ENCODE measurements around the gene POM121C.
"Not testable (repeated sequence)": the region's sequence is repeated elsewhere in the genome, so short reads cannot be mapped to it uniquely, and the experiment has no call there.

Gene POM121C

DNA sequence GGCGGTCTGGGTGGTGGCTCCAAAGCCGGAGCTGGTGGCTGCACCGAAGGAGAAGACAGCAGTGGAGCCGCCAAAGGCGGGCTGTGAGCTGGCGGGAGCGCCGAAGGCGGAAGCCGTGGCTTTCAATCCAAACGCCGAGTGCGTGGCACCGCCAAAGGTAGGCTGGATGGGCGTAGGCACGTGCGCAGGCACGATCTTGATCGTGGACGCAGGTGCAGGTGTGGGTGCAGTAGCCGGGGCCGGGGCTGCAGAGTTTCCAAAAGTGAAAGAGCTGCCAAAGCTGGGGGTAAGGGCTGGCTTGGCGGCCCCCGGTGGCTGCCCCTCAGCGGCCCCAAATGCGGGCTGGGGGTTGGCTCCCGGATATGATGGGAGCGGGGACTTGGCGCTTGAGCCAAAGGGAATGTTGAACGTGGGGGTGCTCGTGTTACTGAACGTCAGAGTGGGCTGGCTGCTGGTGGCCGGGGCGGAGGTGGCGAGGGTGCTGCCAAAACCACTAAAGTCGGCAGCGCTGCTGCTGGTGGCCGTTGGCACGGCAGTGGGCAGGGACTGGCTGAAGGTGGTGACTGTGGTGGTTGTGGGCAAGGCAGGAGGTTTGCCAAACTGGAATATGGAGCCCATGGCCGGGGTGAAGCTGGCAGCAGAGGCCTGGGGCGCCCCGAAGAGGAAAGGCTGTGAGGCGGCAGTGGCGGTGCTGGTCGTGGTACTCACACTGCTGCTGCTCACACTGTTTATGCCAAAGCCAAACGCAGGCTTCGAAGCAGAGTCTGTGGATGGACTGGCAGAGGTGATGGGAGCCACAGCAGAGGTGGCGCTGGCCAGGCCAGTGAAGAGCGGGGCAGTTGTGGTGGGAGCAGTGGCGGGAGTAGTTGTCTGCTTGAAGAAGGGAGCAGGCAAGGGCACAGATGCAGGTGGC is 64.0 kb downstream of the POM121C start:
- not testable (repeated sequence) for DNase-seq

GRCh38 chr7:75420152-75420551 is 65.9 kb downstream of the POM121C start:
- DNase-seq: not testable (repeated sequence)

- not testable (repeated sequence) for DNase-seq
Measured at GRCh38 chr7:75419693-75420092, 66.4 kb downstream of the POM121C start.

GRCh38 chr7:75419210-75419609 is 66.9 kb downstream of the POM121C start:
- DNase-seq: not testable (repeated sequence)

DNA sequence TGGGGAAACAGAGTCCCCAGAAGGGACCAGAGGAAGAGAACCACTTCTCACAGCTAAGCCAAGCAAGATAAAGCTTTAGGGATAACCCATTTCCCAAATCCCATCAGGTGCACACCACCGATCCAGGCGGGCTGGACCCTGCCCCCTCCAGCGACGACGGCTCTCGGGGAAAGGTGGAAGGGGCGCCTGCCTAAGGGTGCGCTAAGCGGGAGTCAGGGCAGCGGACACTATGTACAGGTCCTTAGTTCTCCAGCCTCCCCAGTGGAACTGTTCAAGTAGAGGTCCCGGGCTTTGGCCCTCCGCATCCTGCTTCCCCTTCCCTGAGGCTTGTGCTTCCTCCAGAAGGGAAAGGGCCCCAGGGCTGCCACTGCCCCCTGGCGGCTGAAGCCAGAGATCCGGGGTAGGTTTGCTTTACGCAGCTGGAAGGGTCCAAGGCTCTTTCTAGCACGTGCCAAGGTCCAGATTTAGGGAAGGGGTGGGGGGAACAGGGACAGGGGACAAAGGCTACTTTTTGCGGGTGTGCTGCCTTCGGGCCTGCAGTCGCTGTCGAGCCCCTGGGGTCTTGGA is 67.7 kb downstream of the POM121C start:
- DNase-seq: not testable (repeated sequence)

- not testable (repeated sequence) for DNase-seq
Measured at GRCh38 chr7:75416787-75417186, 69.3 kb downstream of the POM121C start.

- DNase-seq: not testable (repeated sequence)
Measured at GRCh38 chr7:75415829-75416373, 70.2 kb downstream of the POM121C start.

DNA sequence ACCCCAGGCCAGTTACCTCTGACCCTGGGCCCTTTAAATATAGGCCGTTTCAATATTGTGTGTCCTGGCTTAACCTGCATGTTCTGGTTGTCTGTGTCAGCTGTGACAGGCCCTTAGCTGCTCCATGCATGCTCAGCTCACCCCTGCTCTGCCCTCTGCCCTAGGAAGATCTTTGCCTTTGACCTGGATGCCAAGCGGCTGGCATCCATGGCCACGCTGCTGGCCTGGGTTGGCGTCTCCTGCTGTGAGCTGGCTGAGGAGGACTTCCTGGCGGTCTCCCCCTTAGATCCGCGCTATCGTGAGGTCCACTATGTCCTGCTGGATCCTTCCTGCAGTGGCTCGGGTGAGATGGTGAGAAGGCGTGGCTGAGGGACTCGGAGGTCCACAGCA is 70.7 kb downstream of the POM121C start:
- DNase-seq: not testable (repeated sequence)

DNA sequence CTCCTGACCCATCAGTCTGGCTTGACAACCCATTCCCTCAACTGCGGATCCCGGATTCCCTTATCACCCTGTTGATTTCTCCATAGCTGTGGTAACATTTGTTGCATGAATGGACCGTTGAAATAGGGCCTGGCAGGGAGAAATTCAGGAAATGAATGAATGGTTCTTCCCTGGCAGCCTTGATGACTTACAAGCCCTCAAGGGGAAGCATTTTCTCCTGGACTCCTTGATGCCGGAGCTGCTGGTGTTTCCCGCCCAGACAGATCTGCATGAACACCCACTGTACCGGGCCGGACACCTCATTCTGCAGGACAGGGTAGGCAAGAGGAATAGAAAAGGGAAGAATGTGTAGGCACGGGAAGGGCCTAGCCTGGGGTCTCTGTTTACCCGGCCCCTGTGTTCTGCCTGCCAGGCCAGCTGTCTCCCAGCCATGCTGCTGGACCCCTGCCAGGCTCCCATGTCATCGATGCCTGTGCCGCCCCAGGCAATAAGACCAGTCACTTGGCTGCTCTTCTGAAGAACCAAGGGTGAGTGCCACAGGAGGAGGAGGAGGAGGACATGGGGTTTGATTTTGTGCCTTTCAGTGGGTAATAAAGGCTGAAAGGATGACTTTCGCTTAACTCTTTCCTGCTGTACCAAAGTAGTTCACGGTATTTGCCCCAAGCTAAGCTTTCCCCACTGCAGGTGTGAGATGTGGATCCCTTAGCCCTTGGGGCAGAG is 71.2 kb downstream of the POM121C start:
- not testable (repeated sequence) for DNase-seq

- DNase-seq: not testable (repeated sequence)
Measured at GRCh38 chr7:75414204-75414603, 71.9 kb downstream of the POM121C start.

- not testable (repeated sequence) for DNase-seq
Measured at GRCh38 chr7:75410823-75411173, 75.3 kb downstream of the POM121C start.

- DNase-seq: not testable (repeated sequence)
Measured at GRCh38 chr7:75409880-75410822, 75.9 kb downstream of the POM121C start.

- DNase-seq: not testable (repeated sequence)
Measured at GRCh38 chr7:75404663-75405062, 81.4 kb downstream of the POM121C start.

GRCh38 chr7:75403455-75404443 is 82.3 kb downstream of the POM121C start:
- DNase-seq: not testable (repeated sequence)

GRCh38 chr7:75400575-75400974 is 85.5 kb downstream of the POM121C start:
- DNase-seq: not testable (repeated sequence)

DNA sequence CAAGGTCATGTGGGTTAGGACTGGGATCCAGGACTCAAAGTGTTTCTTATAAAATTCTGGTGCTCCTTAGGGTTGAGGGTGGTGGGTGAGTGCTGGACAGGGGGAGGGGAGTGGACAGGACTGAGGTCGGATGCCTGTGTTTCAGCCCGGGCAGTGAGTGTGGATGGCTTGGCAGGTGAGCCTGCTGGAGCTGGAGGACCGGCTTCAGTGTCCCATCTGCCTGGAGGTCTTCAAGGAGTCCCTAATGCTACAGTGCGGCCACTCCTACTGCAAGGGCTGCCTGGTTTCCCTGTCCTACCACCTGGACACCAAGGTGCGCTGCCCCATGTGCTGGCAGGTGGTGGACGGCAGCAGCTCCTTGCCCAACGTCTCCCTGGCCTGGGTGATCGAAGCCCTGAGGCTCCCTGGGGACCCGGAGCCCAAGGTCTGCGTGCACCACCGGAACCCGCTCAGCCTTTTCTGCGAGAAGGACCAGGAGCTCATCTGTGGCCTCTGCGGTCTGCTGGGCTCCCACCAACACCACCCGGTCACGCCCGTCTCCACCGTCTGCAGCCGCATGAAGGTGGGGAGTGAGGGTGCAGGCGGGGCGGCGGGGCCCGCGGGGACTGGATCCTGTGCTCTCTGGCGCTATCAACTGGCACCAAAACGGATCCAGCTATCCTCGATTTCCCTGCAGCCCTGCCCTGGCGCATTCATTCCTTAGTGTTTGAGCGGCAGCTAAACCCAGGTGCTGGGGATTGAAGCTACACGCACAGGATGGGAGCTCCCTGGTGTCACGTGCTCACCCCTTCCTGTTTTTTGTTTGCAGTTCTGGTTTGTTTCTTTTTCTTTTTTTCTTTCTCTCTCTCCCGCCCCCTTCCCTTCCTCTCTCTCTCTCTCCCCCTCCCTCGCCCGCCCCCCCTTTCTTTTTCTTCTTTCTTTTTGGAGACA is 87.1 kb downstream of the POM121C start:
- not testable (repeated sequence) for DNase-seq

DNA sequence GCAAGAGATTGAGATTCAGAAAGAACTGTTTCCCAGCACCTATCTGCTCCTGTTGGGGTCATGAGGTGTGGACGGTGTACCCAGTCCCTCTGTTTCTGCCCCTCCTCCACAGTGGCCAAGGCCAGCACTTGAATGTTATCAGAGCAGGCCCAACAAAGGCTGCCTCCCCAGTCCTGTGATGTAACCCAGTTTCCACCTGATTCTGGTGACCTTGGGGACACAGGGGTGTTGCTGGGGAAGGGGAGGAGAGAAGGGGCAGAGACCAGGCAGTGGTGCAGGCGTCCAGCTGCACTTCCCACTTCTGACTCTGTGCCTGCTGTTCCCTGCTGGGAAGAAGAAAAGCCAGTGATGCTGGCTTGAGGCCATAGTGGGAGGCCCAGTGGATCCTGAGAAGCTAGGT is 88.2 kb downstream of the POM121C start:
- not testable (repeated sequence) for DNase-seq

DNA sequence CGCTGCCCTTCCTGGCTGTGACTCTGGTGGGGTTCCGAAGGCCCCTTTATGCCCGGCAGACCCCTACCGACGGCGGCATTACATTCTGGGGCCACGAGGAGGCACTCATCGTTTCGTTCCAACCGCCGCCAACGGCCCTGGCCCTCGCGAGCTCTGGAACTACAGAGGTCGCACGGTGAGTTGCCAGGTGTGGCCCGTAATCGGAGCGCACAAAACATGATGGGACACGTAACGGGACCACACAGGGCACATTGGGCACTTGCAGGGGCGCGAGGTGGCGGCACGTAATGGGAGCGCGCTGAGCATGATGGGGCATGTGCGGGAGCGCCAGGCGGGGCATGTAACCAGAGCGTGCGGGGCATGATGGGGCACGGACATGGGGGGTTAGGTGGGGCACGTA is 90.8 kb downstream of the POM121C start, which contains the start of gene TRIM73:
Gene TRIM73 (plus strand): TSS at position 301 of the 400 bp plus-strand sequence. CDS start 3,305 bp downstream, outside the sequence.
- not testable (repeated sequence) for DNase-seq

DNA sequence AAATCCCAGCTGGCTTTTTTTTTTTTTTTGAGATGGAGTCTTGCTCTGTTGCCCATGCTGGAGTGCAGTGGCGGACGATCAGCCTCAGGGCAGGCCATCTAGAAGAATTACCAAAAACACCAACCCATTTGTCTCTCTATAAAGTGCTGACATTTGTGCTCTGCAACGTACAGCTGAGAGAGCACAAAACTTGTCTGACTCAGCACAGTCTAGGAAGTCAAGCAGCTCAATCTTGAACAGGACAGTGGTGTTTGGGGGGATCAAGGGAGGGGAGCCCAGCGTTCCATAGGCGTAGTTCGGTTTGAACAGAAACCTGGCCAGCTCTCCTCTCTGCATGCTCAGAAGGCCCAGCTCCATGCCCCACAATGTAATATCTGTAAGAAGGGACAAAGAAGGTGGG is 92.9 kb downstream of the POM121C start:
- DNase-seq: not testable (repeated sequence)
